Activated CD4-positive, alpha-beta T cell treated with anti-CD3 and anti-CD28 coated beads for 4 hours (primary cell): ENCODE results near the gene FBXO38.

Experiments used
- DNase-seq, 2 donors: peaks; one replicate each; pipeline ENCODE4 v3.0.0-alpha.2; 2020

FBXO38 gene

GRCh38 chr5:148483750-148484149 is 100.0 kb downstream of the FBXO38 start:
- DNase-seq = no peak

- DNase-seq = no peak
These were observed 100.9 kb downstream of the FBXO38 start for GRCh38 chr5:148484651-148485050.

GRCh38 chr5:148486456-148486855 is 102.7 kb downstream of the FBXO38 start:
- no peak for DNase-seq

- no peak for DNase-seq
These were observed 105.0 kb downstream of the FBXO38 start for GRCh38 chr5:148488757-148489156.

DNA sequence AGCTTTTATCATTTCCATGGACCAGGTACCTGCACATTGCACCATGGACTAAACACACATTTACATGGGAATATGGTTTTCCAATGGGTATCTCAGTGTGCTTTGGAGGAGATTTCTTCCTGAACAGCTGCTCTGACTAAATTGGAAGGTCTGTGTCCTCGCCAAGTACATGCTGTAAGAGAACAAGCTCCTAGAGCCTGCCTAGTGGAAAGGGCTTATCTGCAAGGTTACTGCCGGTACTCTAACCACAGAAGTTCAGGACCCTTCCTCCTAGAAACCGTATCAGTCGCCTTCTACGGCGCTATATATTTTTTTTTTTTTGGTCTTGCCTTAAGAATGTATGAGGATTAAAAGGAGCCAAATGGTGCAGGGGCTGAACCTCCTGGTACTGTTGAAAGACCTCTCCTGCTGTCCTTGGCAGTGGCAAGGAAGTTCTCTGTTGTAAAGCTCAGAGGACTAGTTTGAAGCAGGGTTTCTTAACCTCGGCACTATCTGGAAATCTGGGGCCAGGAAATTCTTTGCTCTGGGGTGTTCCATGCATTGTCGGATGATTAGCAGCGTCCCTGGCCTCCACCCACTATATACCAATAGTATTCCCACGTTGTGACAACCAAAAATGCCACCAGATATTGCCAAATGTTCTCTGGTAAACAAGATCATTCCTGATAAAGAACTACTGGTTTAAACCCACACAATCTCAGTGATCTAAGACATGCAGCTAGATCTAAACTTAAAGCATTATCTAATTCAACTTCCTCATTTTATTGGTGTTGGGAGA is 107.4 kb downstream of the FBXO38 start:
- DNase-seq = no peak

- no peak for DNase-seq
These were observed 108.0 kb downstream of the FBXO38 start for GRCh38 chr5:148491793-148492184.

- no peak for DNase-seq
These were observed 108.6 kb downstream of the FBXO38 start for GRCh38 chr5:148492351-148492750.
